ENCODE measurements around the gene CABYR. TPM values are rescaled to one million over a fixed set of nuclear protein-coding genes. Genes with fewer than 3 reads are reported as not detected.
A peak's percentile ranks its signal among the peaks of the same experiment; 100 is the strongest.

CABYR gene
- total RNA-seq, 2 experiments from 2014 or later = 1.3 to 2.1 TPM

GRCh38 chr18:24173997-24174396 lies 35.1 kb downstream of the CABYR start:
- CTCF ChIA-PET = interaction anchor here (0.6 kb wide), 1 partner anchor 37 kb away, joined by 3 read pairs; no protein-coding TSS in a partner anchor
- no peaks in the 10 kb centered on the region for H3K36me3 Mint-ChIP-seq (ENCODE audit: low read depth)

DNA sequence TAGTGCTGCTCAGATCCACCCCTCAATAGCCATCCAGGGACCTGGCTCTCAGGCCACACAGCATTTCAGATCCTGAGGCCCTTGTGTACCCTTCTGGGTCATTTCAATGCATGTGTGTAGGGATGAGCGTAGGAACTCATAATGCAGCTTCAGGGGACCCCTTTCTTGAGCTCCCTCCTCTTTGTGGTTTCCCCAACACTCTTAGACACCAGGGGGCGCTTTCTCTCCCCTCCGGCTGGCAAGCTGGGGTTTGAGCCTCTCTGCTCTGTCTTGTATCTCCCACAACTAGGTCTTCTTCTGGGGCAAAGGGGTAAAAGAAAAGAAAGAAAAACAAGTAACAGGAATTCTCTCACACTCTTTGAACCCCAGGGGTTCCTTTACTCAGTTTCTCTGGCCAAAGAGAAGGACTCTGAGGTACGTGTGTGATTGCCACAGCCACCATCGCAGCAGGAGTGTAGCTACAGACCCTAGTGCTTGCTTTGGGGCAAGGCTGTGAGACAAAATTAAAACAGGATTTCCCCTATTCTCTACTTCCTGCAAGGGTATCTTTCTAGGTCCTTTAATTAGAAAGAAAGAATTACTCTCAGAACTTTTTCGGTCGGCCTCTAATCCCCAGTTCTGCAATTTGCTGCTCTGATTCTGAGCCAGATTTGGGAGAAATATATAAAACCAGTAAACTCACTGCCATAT lies 38.0 kb downstream of the CABYR start:
- DNase-seq (peak; percentile 73), ATAC-seq (peak; percentile 47)
- ChIA-PET CTCF (interaction anchor here (0.6 to 3.4 kb wide), 28 partner anchors 11 to 550 kb away, joined by 3 to 32 read pairs (median 4); no protein-coding TSS in a partner anchor), POLR2A (no interaction called here)
- intact Hi-C loops (cut with micrococcal nuclease) = loop anchor here (10.0 kb wide), 1 partner anchor 308 kb away; no protein-coding TSS in a partner anchor
- Mint-ChIP-seq H3K4me3 (no peak overlapping the region), H3K9me3 (no peaks in the 10 kb centered on the region), H3K4me1 (ENCODE audit: low read depth) (no peaks in the 10 kb centered on the region), H3K27ac (no peak overlapping the region), H3K36me3 (ENCODE audit: low read depth) (no peaks in the 10 kb centered on the region), H3K27me3 (no peaks in the 10 kb centered on the region)
- peak; percentile 70 for TF ChIP-seq CTCF (IDR thresholded peaks at IDR 0.05)

More at GRCh38 chr18:24173997-24174396, 35.1 kb downstream of the CABYR start:
- Mint-ChIP-seq H3K27ac (no peak overlapping the region), H3K4me3 (no peak overlapping the region), H3K4me1 (ENCODE audit: low read depth) (no peaks in the 10 kb centered on the region), H3K27me3 (no peaks in the 10 kb centered on the region), H3K9me3 (no peaks in the 10 kb centered on the region)
- POLR2A ChIA-PET = no interaction called here
- ATAC-seq = no peak
- DNase-seq = no peak
- no peak for TF ChIP-seq CTCF (IDR thresholded peaks at IDR 0.05)
- intact Hi-C loops (cut with micrococcal nuclease) = loop anchor here (10.0 kb wide), 1 partner anchor 311 kb away; no protein-coding TSS in a partner anchor

GRCh38 chr18:24177499-24178133 lies 38.8 kb downstream of the CABYR start:
- intact Hi-C loops (cut with micrococcal nuclease) = loop anchor here (10.0 kb wide), 1 partner anchor 307 kb away; no protein-coding TSS in a partner anchor
- ATAC-seq (no peak), DNase-seq (no peak)
- no peak for TF ChIP-seq CTCF (IDR thresholded peaks at IDR 0.05)
- no peak overlapping the region for H3K27ac Mint-ChIP-seq
- ChIA-PET POLR2A (no interaction called here), CTCF (interaction anchor here (1.0 to 3.4 kb wide), 10 partner anchors 10 to 549 kb away, joined by 3 to 32 read pairs (median 4); no protein-coding TSS in a partner anchor)
- no peak overlapping the region for H3K4me3 Mint-ChIP-seq
- H3K36me3 Mint-ChIP-seq (ENCODE audit: low read depth) = no peaks in the 10 kb centered on the region
- no peaks in the 10 kb centered on the region for H3K9me3 Mint-ChIP-seq
- H3K4me1 Mint-ChIP-seq (ENCODE audit: low read depth) = no peaks in the 10 kb centered on the region
- no peaks in the 10 kb centered on the region for H3K27me3 Mint-ChIP-seq

DNA sequence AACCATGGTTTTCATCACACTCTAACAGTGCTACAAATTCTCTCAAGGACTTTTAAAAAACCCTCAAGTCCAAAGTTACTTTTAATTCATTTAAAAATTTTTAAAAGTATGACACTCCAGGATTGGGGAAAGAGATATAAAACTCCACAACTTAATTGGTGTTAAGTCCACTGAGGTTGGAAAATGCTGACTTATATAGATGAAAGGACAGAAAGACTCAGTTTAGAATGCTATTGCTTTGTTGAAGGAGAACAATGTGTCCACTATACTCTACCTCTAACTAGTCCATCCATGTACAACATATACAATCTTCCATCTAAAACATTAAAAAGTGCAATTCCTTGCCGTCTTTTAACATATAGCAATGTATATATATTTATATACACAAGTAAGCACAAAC lies 41.2 kb downstream of the CABYR start:
- DNase-seq = no peak
- ChIA-PET CTCF (interaction anchor here (1.0 kb wide), 1 partner anchor 309 kb away, joined by 3 read pairs; no protein-coding TSS in a partner anchor), POLR2A (no interaction called here)
- H3K9me3 Mint-ChIP-seq = no peaks in the 10 kb centered on the region
- intact Hi-C loops (cut with micrococcal nuclease) = no loop called here
- no peaks in the 10 kb centered on the region for H3K4me1 Mint-ChIP-seq (ENCODE audit: low read depth)
- H3K27me3 Mint-ChIP-seq = peaks cover 5% of the 10 kb centered on the region
- H3K27ac Mint-ChIP-seq = no peak overlapping the region
- no peak for TF ChIP-seq CTCF (IDR thresholded peaks at IDR 0.05)
- no peaks in the 10 kb centered on the region for H3K36me3 Mint-ChIP-seq (ENCODE audit: low read depth)
- H3K4me3 Mint-ChIP-seq = no peak overlapping the region
- no peak for ATAC-seq

DNA sequence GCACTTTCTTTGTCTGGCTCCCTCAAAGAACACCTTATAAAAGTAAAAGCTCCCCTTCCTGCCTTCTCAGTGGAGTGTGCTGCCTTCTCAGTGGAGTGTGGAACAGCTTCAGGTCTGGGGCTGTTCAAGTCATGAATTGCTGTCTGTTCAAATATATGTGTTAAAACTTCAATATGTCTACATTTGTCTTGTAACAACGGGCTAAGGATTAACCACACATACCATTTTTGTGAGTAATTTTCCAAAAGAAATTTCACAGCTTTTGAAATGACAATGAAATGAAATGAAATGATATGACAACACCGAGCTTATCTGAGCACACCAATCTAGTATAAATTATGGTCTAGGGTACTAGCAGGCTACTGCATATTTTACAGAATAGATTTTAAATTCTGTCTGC lies 42.9 kb downstream of the CABYR start:
- H3K4me1 Mint-ChIP-seq (ENCODE audit: low read depth) = no peaks in the 10 kb centered on the region
- ATAC-seq (no peak), DNase-seq (no peak)
- no peak overlapping the region for H3K4me3 Mint-ChIP-seq
- ChIA-PET POLR2A (no interaction called here), CTCF (interaction anchor here (1.0 kb wide), 1 partner anchor 9 kb away, joined by 3 read pairs; no protein-coding TSS in a partner anchor)
- intact Hi-C loops (cut with micrococcal nuclease) = no loop called here
- no peak overlapping the region for H3K27ac Mint-ChIP-seq
- no peak for TF ChIP-seq CTCF (IDR thresholded peaks at IDR 0.05)
- no peaks in the 10 kb centered on the region for H3K9me3 Mint-ChIP-seq
- H3K27me3 Mint-ChIP-seq = peaks cover 5% of the 10 kb centered on the region
- H3K36me3 Mint-ChIP-seq (ENCODE audit: low read depth) = no peaks in the 10 kb centered on the region
